NCI-H1092 (cell line): Measurements from ENCODE around the gene TFB2M.

Source experiments
- DNase-seq: peaks from one replicate; lab custom pipeline; 2025; lab: John Stamatoyannopoulos, UW

Gene TFB2M

GRCh38 chr1:246552110-246552509 is 14.0 kb downstream of the TFB2M start:
- no peak for DNase-seq

DNA sequence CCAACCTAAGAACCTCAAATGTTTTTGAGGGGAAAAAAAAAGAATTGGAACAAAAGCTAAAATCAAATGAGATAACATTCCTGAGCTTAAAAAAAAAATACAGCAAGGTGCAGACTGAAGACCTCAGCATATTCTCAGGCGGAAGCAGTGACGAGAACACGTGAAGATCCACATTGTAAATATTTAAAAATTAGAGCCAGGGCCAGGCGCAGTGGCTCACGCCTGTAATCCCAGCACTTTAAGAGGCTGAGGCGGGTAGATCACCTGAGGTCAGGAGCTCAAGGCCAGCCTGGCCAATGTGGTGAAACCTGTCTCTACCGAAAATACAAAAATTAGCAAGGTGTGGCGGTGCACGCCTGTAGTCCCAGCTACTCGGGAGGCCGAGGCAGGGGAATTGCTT is 15.7 kb downstream of the TFB2M start:
- DNase-seq: no peak

GRCh38 chr1:246549665-246550064 is 16.4 kb downstream of the TFB2M start:
- no peak for DNase-seq

DNA sequence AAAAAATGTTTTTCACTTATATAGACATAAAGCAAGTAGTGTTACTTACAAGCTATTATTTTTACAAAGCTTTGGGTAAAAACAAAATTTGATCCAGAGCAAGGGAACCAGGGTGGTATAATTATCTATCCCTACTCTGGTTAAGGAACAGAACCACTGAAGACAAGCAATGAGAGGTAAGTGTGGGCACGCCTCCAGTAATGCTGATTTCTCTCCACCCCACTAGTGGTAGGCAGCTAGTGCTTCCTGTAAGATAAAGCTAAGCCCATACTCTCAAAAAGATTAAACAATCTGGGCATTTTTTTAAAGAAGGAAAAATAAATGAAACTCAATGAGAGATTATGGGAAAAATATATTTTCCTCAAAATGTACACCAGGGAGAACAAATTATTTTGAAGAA is 22.1 kb downstream of the TFB2M start:
- DNase-seq: no peak

DNA sequence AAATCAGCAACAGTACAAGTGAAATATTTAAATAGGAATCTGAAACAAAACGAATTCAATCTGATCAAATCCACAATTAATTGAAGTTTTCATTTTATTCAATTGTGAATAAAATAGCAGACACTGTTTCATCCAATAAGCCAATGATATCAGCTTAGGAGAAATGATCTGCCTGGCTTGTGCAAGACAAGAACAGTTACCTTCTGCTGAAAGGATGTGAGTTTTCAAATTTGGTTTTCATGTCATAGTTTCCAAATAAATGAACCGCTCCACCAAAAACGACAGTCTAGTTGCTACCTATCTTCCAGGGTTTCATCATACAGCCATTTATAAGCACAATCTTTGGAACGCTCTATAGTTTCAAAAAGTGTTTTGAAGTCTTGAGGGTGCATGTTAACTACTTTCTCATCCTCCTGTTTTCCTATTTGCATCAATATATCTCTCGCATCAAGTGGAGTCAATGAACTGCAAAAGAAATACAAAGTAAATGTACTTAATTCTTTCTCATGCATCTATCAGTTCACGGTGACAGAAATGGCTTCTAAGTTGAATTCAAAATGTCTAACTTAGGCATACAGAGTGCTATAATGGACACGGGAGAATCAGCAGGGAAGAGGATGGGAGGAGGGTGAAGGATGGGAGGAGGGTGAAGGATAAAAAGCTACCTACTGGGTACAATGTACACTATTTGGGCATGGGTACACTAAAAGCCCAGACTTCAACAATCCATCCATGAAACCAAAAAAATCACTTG is 25.1 kb downstream of the TFB2M start:
- DNase-seq: no peak

DNA sequence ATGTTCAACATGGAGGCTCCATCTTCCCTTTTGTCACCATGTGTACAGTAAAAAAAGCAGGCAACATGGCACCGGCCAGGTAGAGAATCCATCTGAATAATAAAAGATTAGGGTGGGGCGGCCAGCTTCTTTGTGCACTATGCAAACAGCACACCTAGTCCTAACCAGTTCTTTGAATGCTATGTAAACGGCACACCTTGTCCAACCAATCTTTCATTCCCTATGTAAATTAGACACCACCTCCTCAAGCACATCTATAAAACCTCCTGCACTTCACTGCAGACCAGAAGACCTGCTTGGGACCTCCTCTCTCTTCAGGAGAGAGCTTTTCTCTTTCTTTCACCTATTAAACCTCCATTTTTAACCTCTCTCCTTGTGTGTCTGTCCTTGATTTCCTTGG is 28.2 kb downstream of the TFB2M start:
- DNase-seq: no peak

- no peak for DNase-seq
Observed at GRCh38 chr1:246537441-246537840, 28.6 kb downstream of the TFB2M start.

DNA sequence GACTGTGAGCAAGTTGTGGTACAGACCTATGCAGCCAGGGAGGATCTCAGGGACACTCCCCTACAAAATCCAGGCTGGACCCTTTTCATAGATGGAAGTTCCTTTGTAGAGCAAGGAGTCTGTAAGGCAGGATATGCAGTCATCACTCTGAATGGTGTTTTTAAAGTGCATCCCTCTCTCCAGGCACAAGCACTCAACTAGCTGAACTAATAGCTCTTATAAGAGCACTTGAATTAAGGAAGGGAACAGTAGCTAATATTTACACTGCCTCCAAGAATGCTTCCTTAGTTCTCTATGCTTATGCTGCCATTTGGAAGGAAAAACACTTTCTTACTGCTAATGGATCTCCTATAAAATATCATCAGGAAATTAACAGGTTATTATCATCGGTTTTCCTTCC is 31.9 kb downstream of the TFB2M start:
- DNase-seq: no peak

- DNase-seq: no peak
Observed at GRCh38 chr1:246533371-246533905, 32.6 kb downstream of the TFB2M start.

DNA sequence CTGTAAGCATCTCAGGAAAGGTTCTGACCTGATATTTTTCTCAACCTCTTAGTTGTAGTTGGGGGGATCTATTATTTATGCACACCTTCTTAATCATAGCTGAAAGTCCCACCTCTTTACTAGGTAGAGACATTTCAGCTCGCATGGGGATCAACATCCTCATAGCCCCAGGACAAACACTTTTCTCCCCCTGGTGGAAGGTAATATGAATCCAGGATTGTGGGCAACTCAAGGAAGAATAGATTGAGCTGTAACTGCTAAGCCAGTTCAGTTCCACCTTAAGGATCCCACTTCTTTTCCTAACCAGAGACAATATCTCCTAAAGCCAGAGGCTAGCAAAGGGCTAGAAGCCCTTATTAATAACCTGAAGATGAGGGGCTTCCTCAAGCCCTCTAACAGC is 33.5 kb downstream of the TFB2M start:
- DNase-seq: no peak

GRCh38 chr1:246530482-246530881 is 35.6 kb downstream of the TFB2M start:
- no peak for DNase-seq

- DNase-seq: no peak
Observed at GRCh38 chr1:246528933-246529731, 36.9 kb downstream of the TFB2M start.

GRCh38 chr1:246527402-246528088 is 38.5 kb downstream of the TFB2M start:
- no peak for DNase-seq

GRCh38 chr1:246526915-246527314 is 39.1 kb downstream of the TFB2M start:
- no peak for DNase-seq

GRCh38 chr1:246526380-246526779 is 39.7 kb downstream of the TFB2M start:
- no peak for DNase-seq

GRCh38 chr1:246519514-246519913 is 46.5 kb downstream of the TFB2M start:
- DNase-seq: no peak

DNA sequence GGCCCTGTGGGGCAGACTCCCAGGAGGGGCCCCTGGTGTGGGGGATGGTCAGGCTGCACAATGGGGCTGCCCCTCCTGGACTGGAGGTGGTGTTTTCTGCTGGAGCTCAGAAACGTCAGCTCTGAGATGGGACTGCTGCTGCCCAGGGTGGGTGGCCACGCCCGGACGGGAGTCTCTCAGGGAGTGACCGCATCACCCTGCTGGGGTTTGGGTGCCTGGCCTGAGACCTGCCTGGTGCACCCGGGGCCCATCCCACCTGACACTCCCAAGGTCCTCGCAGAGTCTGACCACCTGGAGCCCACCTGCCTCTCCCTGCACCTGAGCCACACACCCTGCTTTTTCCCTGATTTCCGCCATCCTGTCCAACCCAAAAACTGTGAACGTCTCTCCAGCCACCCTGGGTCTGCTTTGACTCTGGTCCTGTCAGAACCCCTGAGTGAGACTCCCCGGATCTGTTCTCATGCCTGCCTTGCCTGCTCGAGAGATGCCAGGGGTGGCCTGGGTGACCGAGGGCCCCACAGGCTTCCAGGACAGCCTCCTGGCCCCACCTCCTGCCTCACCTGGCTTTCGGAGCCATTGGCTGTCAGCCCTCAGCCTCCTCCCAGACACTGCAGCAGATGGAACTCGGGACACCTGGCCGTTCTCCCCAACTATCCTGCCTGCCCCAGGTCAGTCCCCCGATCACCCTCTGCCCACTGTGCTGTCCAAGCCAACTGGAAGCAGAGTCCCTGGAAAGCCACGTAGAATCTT is 47.4 kb downstream of the TFB2M start:
- DNase-seq: no peak

GRCh38 chr1:246517391-246517790 is 48.7 kb downstream of the TFB2M start:
- no peak for DNase-seq

DNA sequence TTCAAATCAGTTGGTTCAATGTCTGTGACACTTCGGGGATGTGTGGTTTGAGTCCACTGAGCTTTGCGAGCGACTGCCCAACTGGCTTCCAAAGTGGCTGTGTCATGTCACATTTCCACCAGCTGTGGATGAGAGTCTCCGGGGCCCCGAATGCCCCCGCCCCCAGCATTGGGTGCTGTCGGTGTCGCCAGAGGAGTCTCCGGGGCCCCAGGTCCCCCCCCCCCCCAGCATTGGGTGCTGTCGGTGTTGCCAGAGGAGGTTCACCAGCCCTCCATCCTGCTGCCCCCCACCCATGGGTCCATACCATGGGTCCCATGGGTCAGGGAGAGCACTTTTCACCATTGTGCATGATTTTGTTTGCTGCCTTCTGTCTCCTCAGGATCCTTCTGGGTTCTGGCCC is 49.9 kb downstream of the TFB2M start:
- DNase-seq: no peak

- DNase-seq: no peak
Observed at GRCh38 chr1:246515390-246516005, 50.6 kb downstream of the TFB2M start.

- DNase-seq: no peak
Observed at GRCh38 chr1:246513619-246514343, 52.3 kb downstream of the TFB2M start.
